Fibroblast of pulmonary artery (primary cell): ENCODE results near the gene MTM1.
A peak's percentile ranks its signal among the peaks of the same experiment; 100 is the strongest.

Experiments used
- DNase-seq: peaks from one replicate; pipeline ENCODE4 v3.0.0-alpha.2; 2010; ENCODE audit warnings: low read depth
- H3K4me3 ChIP-seq: replicated peaks from 2 replicates; pipeline ENCODE4 v1.5.1; 2011; ENCODE audit warnings: low read depth, mild to moderate bottlenecking, control low read depth, low read length, moderate library complexity
- CTCF ChIP-seq: IDR thresholded peaks from 2 replicates; pipeline ENCODE4 v1.5.1; 2011; ENCODE audit warnings: mild to moderate bottlenecking, control low read depth, low read length, inconsistent platforms; ENCODE audit errors: missing control alignments

MTM1 gene

GRCh38 chrX:150701377-150701776, 133.0 kb downstream of the MTM1 start:
- no peak for DNase-seq
- no peak for TF ChIP-seq CTCF
- H3K4me3 ChIP-seq, result no peak overlapping the region

GRCh38 chrX:150702966-150703694, 134.7 kb downstream of the MTM1 start:
- no peak for DNase-seq
- no peak for TF ChIP-seq CTCF
- no peak overlapping the region for H3K4me3 ChIP-seq

DNA sequence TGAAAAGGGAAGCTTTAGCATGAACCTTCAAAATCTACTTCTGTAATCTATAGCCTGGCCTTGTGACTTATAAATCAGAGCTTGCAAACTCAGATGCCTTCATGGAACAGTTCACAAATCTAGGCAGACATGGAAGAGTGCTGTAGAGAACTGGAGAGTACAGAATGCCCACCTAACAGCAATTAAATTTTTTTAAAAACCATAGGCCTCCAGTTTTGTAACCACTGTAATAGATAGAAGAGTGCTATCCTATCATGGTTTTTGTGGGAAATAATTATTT, 135.2 kb downstream of the MTM1 start:
- TF ChIP-seq CTCF, result no peak
- DNase-seq, result no peak
- no peak overlapping the region for H3K4me3 ChIP-seq

GRCh38 chrX:150704030-150704613, 135.7 kb downstream of the MTM1 start:
- no peak for TF ChIP-seq CTCF
- peak; percentile 75 for DNase-seq
- no peak overlapping the region for H3K4me3 ChIP-seq

DNA sequence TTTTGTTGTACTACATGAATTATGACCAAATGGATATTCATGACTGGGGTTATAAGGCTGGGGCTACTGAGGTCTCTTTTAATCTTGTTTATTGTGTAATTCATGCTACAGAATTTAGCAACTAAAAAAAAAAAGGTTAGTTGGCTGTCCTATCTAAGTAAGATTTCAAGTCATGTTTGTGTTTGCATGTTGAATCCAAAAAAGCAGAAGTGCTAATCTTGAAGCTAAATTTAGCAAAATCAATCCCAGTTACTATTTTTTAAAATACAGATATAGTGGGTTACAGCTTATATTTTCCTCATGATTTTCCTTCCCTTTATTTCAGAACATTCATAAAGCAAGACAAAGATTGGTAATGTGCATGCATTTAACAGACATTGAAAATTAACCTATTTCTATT, 144.2 kb downstream of the MTM1 start:
- TF ChIP-seq CTCF, result no peak
- H3K4me3 ChIP-seq, result no peak overlapping the region
- DNase-seq, result no peak

DNA sequence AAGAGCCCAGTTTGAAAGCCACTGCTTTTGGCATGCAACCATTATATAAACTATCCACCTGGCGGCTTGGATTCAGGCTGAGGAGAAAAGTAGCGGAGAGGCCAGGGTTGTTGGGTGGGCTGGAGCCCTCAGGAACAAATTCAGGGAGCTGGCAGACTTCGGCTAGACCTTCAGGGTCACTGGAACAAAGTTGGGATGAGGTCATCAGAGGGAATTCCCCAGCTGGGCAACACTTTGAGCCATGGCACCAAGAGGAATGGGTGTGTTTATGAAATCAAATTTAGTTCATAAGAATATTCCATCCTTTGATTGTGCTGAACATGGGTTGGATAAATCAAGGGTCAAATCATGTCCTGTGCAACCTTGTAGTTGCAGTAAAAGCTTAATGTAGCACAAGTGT, 146.8 kb downstream of the MTM1 start:
- no peak for DNase-seq
- no peak for TF ChIP-seq CTCF
- no peak overlapping the region for H3K4me3 ChIP-seq

- TF ChIP-seq CTCF, result no peak
- no peak for DNase-seq
- no peak overlapping the region for H3K4me3 ChIP-seq
Observed at GRCh38 chrX:150719621-150720020, 151.2 kb downstream of the MTM1 start.
